K562 (cell line): ENCODE results near the gene POR. TPM values are rescaled to one million over a fixed set of nuclear protein-coding genes. Genes with fewer than 3 reads are reported as not detected.

Experiments used
- ASH1L ChIP-seq: fragments of 450-650 bp; IDR thresholded peaks from 2 replicates; pipeline ENCODE4 v1.6.1; 2018; ENCODE audit warnings: borderline replicate concordance, mild to moderate bottlenecking, low read depth; ENCODE audit not compliant: partially characterized antibody
- ATF4 ChIP-seq: fragments of 450-650 bp; formaldehyde crosslinking; IDR thresholded peaks from 2 replicates; pipeline ENCODE4 v1.4.0; 2022; ENCODE audit warnings: mild to moderate bottlenecking, moderate library complexity
- C11orf30 ChIP-seq: fragments of 450-650 bp; IDR thresholded peaks from 2 replicates; pipeline ENCODE4 v1.6.1; 2016; ENCODE audit warnings: low read depth, mild to moderate bottlenecking
- CBX1 ChIP-seq: sonication (generic); IDR thresholded peaks from 2 replicates; pipeline ENCODE4 v1.6.1; 2016; ENCODE audit warnings: antibody characterized with exemption, low read depth, mild to moderate bottlenecking
- CREBBP ChIP-seq: IDR thresholded peaks from one replicate; pipeline ENCODE4 v1.6.1; 2012; ENCODE audit warnings: low read depth, mild to moderate bottlenecking, control low read depth, inconsistent platforms, low read length
- DPF2 ChIP-seq: fragments of 450-650 bp; IDR thresholded peaks from 2 replicates; pipeline ENCODE4 v1.6.1; 2016
- ESRRA ChIP-seq: fragments of 450-650 bp; IDR thresholded peaks from 2 replicates; pipeline ENCODE4 v1.6.1; 2014; ENCODE audit warnings: low read depth, mild to moderate bottlenecking, moderate library complexity, borderline replicate concordance
- ETS1 ChIP-seq: conservative IDR thresholded peaks from 2 replicates; pipeline ENCODE4 v1.6.1; 2011; ENCODE audit warnings: low read depth, mild to moderate bottlenecking, low read length; ENCODE audit not compliant: control insufficient read depth
- HDGF ChIP-seq: fragments of 450-650 bp; IDR thresholded peaks from 2 replicates; pipeline ENCODE4 v1.6.1; 2016
- KLF1 ChIP-seq: fragments of 450-650 bp; IDR thresholded peaks from 2 replicates; pipeline ENCODE4 v1.6.1; 2016; ENCODE audit warnings: missing genetic modification characterization, missing compliant biosample characterization
- MLLT1 ChIP-seq, 2 experiments: fragments of 450-650 bp; IDR thresholded peaks; 2 replicates each; pipeline ENCODE4 v1.6.1; 2016
- NCOA2 ChIP-seq, 2 experiments: fragments of 450-650 bp; IDR thresholded peaks; 2 replicates each; pipeline ENCODE4 v1.6.1; 2018; ENCODE audit warnings: mild to moderate bottlenecking in 2 of 2, moderate library complexity in 1 of 2; ENCODE audit not compliant: partially characterized antibody in 2 of 2
- NCOR1 ChIP-seq: fragments of 450-650 bp; IDR thresholded peaks from 2 replicates; pipeline ENCODE4 v1.6.1; 2016; ENCODE audit warnings: mild to moderate bottlenecking, moderate library complexity
- RNF2 ChIP-seq: sonication (generic); IDR thresholded peaks from 2 replicates; pipeline ENCODE4 v1.6.1; 2016
- TEAD1 ChIP-seq, 2 experiments: fragments of 450-650 bp in 1 of 2; sonication (generic) in 1 of 2; formaldehyde crosslinking; IDR thresholded peaks; 2 replicates each; pipeline versions ENCODE4 v1.4.0 to v1.8.0; 2020 to 2022; ENCODE audit warnings: mild to moderate bottlenecking in 2 of 2, missing genetic modification reagents in 1 of 2
- TEAD4 ChIP-seq, 2 experiments: sonication (generic) in 1 of 2; formaldehyde crosslinking in 1 of 2; IDR thresholded peaks; 2 replicates each; pipeline versions ENCODE4 v1.6.1 to v1.8.0; 2012 to 2022; ENCODE audit warnings: borderline replicate concordance in 1 of 2, inconsistent platforms in 1 of 2, low read length in 1 of 2, mild to moderate bottlenecking in 1 of 2, missing genetic modification reagents in 1 of 2
- ZFP91 ChIP-seq: sonication (generic); formaldehyde crosslinking; IDR thresholded peaks from 2 replicates; pipeline ENCODE4 v1.8.0; 2022; ENCODE audit warnings: mild to moderate bottlenecking, missing genetic modification reagents
- ZNF140 ChIP-seq: fragments of 250-450 bp; sonication (Bioruptor Pico); IDR thresholded peaks from 2 replicates; pipeline ENCODE4 v1.8.0; 2021; ENCODE audit warnings: moderate library complexity, mild to moderate bottlenecking, inconsistent platforms
- ZNF431 ChIP-seq: sonication (generic); formaldehyde crosslinking; IDR thresholded peaks from 2 replicates; pipeline ENCODE4 v1.8.0; 2022; ENCODE audit warnings: mild to moderate bottlenecking, missing genetic modification reagents
- polyA plus RNA-seq, 8 experiments: library from polyadenylated mRNA; depleted of rRNA in 4 of 8; stranded (reverse) in 5 of 8; unstranded in 3 of 8; fragments of >200 nt; fragmentation: Nextera tagmentation in 2 of 8; fragmentation: Illumina TruSeq in 1 of 8; extraction: Ambion mirVana in 2 of 8; extraction: Trizol in 1 of 8; gene quantifications; 2 replicates each; pipeline versions ENCODE4 v1.2.1 to v1.2.3, GENCODE V29; 2011 to 2014; ENCODE audit warnings: inconsistent platforms in 1 of 8, missing spikeins in 1 of 8
- total RNA-seq, 7 experiments: library from RNA; depleted of rRNA in 6 of 7; stranded (reverse); fragments of >200 nt in 6 of 7; fragmentation: Illumina TruSeq in 2 of 7; extraction: Trizol in 2 of 7; gene quantifications; 2 replicates each; pipeline versions ENCODE4 v1.2.1 to v1.2.3, GENCODE V29; 2011 to 2021; ENCODE audit warnings: low replicate concordance in 1 of 7

The POR gene
- total and polyA plus RNA-seq, 9 of the 15 experiments (the other 6 are each of a cell fraction or from before 2014, with no cell fraction given) = 4.7 to 142 (median 40.8) TPM

- TF ChIP-seq ETS1 (peak; percentile 88), NCOR1 (peak; percentile 48), TEAD4 (IDR thresholded peaks at IDR 0.05; ENCODE audit: low read length) (peak; percentile 66; the same call in 1 of the 2 replicates), TEAD4 (CRISPR knock-in tag; IDR thresholded peaks at IDR 0.05; ENCODE audit: borderline replicate concordance) (no peak), TEAD1 (CRISPR knock-in tag; IDR thresholded peaks at IDR 0.05) (peak; percentile 91 to 99), NCOA2 (IDR thresholded peaks at IDR 0.05; ENCODE audit: partially characterized antibody in 2 of 2) (no peak), ASH1L (no peak), CBX1 (peak; percentile 84), ZNF140 (CRISPR knock-in tag) (no peak), KLF1 (tag) (peak; percentile 45; the same call in 1 of the 2 replicates), ZFP91 (CRISPR knock-in tag) (no peak), HDGF (no peak), RNF2 (peak; percentile 80; the same call in 1 of the 2 replicates), ZNF431 (CRISPR knock-in tag) (no peak; the same call in 1 of the 2 replicates), C11orf30 (no peak), ESRRA (peak; percentile 80), ATF4 (CRISPR knock-in tag) (peak; percentile 71), CREBBP (no peak), DPF2 (no peak; the same call in 1 of the 2 replicates), MLLT1 (IDR thresholded peaks at IDR 0.05) (0 out of 4 replicates have a peak, but pooled peaks of 1 of the 2 experiments have one; percentile 12)
These were observed at the start of gene POR (continued) for GRCh38 chr7:75914655-75915415.
